Skeletal muscle tissue (tissue), 4 donors: ENCODE data around the gene ETAA1. TPM values are rescaled to one million over a fixed set of nuclear protein-coding genes. Genes with fewer than 3 reads are reported as not detected.

Source experiments
- H3K27ac ChIP-seq: one replicate; pipeline ENCODE4 v1.7.0; 2013; ENCODE audit warnings: mild to moderate bottlenecking, low read depth, low read length, inconsistent platforms
- H3K27me3 ChIP-seq, 3 donors: one replicate each; pipeline ENCODE4 v1.7.0; 2013; ENCODE audit warnings: low read length in 3 of 3; ENCODE audit not compliant: control insufficient read depth in 3 of 3, insufficient read depth in 3 of 3
- H3K36me3 ChIP-seq, 3 donors: one replicate each; pipeline ENCODE4 v1.7.0; 2013; ENCODE audit warnings: low read length in 3 of 3; ENCODE audit not compliant: control insufficient read depth in 3 of 3, insufficient read depth in 3 of 3
- H3K4me1 ChIP-seq, 3 donors: one replicate each; pipeline ENCODE4 v1.7.0; 2013; ENCODE audit warnings: low read length in 3 of 3, mild to moderate bottlenecking in 3 of 3; ENCODE audit not compliant: control insufficient read depth in 3 of 3, insufficient read depth in 3 of 3
- H3K4me3 ChIP-seq, 3 donors: one replicate each; pipeline ENCODE4 v1.7.0; 2013; ENCODE audit warnings: low read length in 3 of 3
- H3K9ac ChIP-seq, 3 donors: one replicate each; pipeline ENCODE4 v1.7.0; 2013; ENCODE audit warnings: low read length in 3 of 3, mild to moderate bottlenecking in 3 of 3, moderate library complexity in 2 of 3, low read depth in 1 of 3
- H3K9me3 ChIP-seq, 3 donors: one replicate each; pipeline ENCODE4 v1.7.0; 2013; ENCODE audit warnings: low read length in 3 of 3; ENCODE audit not compliant: control insufficient read depth in 3 of 3
- total RNA-seq: library from RNA; depleted of rRNA; stranded (reverse); fragments of >200 nt; gene quantifications from one replicate; pipeline ENCODE4 v1.2.3, GENCODE V29; 2014
- donor health status: Osteomylitis.

ETAA1 gene
- total RNA-seq, 1 donor from 2014 or later = 4.2 TPM

- Histone ChIP-seq H3K9me3 (no peaks in the 10 kb centered on the region), H3K27me3 (no peaks in the 10 kb centered on the region), H3K4me3 (no peak overlapping the region), H3K4me1 (peaks cover 0 to 4% (median 0%) of the 10 kb centered on the region in 3 donors), H3K9ac (no peak overlapping the region), H3K36me3 (no peaks in the 10 kb centered on the region), H3K27ac (no peak overlapping the region)
Observed at GRCh38 chr2:67393237-67393636, 3.9 kb upstream of the ETAA1 start.

- H3K4me1 ChIP-seq = peaks cover 0 to 4% (median 0%) of the 10 kb centered on the region in 3 donors
- no peak overlapping the region for H3K9ac ChIP-seq
- H3K36me3 ChIP-seq = no peaks in the 10 kb centered on the region
- no peaks in the 10 kb centered on the region for H3K27me3 ChIP-seq
- no peak overlapping the region for H3K4me3 ChIP-seq
- no peaks in the 10 kb centered on the region for H3K9me3 ChIP-seq
- H3K27ac ChIP-seq = no peak overlapping the region
Observed at GRCh38 chr2:67394734-67395133, 2.4 kb upstream of the ETAA1 start.

GRCh38 chr2:67399144-67399543, 2.0 kb downstream of the ETAA1 start:
- Histone ChIP-seq H3K27me3 (no peaks in the 10 kb centered on the region), H3K4me3 (no peak overlapping the region), H3K36me3 (peaks cover 0 to 10% (median 7%) of the 10 kb centered on the region in 3 donors), H3K9me3 (no peaks in the 10 kb centered on the region), H3K9ac (no peak overlapping the region), H3K27ac (no peak overlapping the region), H3K4me1 (peaks cover 0 to 4% (median 0%) of the 10 kb centered on the region in 3 donors)

GRCh38 chr2:67399831-67400489, 2.8 kb downstream of the ETAA1 start:
- Histone ChIP-seq H3K36me3 (peaks cover 0 to 15% (median 10%) of the 10 kb centered on the region in 3 donors), H3K9me3 (no peaks in the 10 kb centered on the region), H3K27me3 (no peaks in the 10 kb centered on the region), H3K4me3 (no peak overlapping the region), H3K9ac (no peak overlapping the region), H3K4me1 (peaks cover 0 to 4% (median 0%) of the 10 kb centered on the region in 3 donors), H3K27ac (no peak overlapping the region)

GRCh38 chr2:67400560-67401485, 3.7 kb downstream of the ETAA1 start:
- H3K9ac ChIP-seq = no peak overlapping the region
- H3K27me3 ChIP-seq = no peaks in the 10 kb centered on the region
- peaks cover 0 to 4% (median 0%) of the 10 kb centered on the region in 3 donors for H3K4me1 ChIP-seq
- H3K27ac ChIP-seq = no peak overlapping the region
- no peak overlapping the region for H3K4me3 ChIP-seq
- H3K36me3 ChIP-seq = peaks cover 0 to 20% (median 10%) of the 10 kb centered on the region in 3 donors
- no peaks in the 10 kb centered on the region for H3K9me3 ChIP-seq

- H3K4me1 ChIP-seq = no peaks in the 10 kb centered on the region
- H3K9me3 ChIP-seq = no peaks in the 10 kb centered on the region
- H3K27me3 ChIP-seq = no peaks in the 10 kb centered on the region
- no peak overlapping the region for H3K4me3 ChIP-seq
- H3K9ac ChIP-seq = no peak overlapping the region
- H3K36me3 ChIP-seq = peaks cover 4 to 27% (median 10%) of the 10 kb centered on the region in 3 donors
- H3K27ac ChIP-seq = no peak overlapping the region
Observed at GRCh38 chr2:67408346-67408745, 11.2 kb downstream of the ETAA1 start.

GRCh38 chr2:67412424-67412823, 15.3 kb downstream of the ETAA1 start:
- Histone ChIP-seq H3K4me1 (no peaks in the 10 kb centered on the region), H3K9me3 (no peaks in the 10 kb centered on the region), H3K4me3 (no peak overlapping the region), H3K36me3 (peaks cover 3 to 9% (median 4%) of the 10 kb centered on the region in 3 donors), H3K27me3 (no peaks in the 10 kb centered on the region), H3K9ac (no peak overlapping the region), H3K27ac (no peak overlapping the region)

GRCh38 chr2:67414867-67415266, 17.7 kb downstream of the ETAA1 start:
- no peaks in the 10 kb centered on the region for H3K9me3 ChIP-seq
- H3K27ac ChIP-seq = no peak overlapping the region
- no peaks in the 10 kb centered on the region for H3K4me1 ChIP-seq
- no peaks in the 10 kb centered on the region for H3K27me3 ChIP-seq
- peaks cover under 1 to 8% (median 4%) of the 10 kb centered on the region in 3 donors for H3K36me3 ChIP-seq
- no peak overlapping the region for H3K4me3 ChIP-seq
- no peak overlapping the region for H3K9ac ChIP-seq

- no peak overlapping the region for H3K4me3 ChIP-seq
- H3K27me3 ChIP-seq = no peaks in the 10 kb centered on the region
- H3K9ac ChIP-seq = no peak overlapping the region
- no peaks in the 10 kb centered on the region for H3K4me1 ChIP-seq
- H3K9me3 ChIP-seq = no peaks in the 10 kb centered on the region
- no peak overlapping the region for H3K27ac ChIP-seq
- H3K36me3 ChIP-seq = peaks cover 0 to 3% (median 2%) of the 10 kb centered on the region in 3 donors
Observed at GRCh38 chr2:67416136-67416535, 19.0 kb downstream of the ETAA1 start.

- H3K4me1 ChIP-seq = no peaks in the 10 kb centered on the region
Observed at GRCh38 chr2:67423489-67423888, 26.4 kb downstream of the ETAA1 start.

More at GRCh38 chr2:67423489-67423888, 26.4 kb downstream of the ETAA1 start:
- no peak overlapping the region for H3K9ac ChIP-seq
- no peak overlapping the region for H3K4me3 ChIP-seq
- H3K9me3 ChIP-seq = peaks cover 2 to 6% (median 3%) of the 10 kb centered on the region in 3 donors
- no peaks in the 10 kb centered on the region for H3K36me3 ChIP-seq
- H3K27me3 ChIP-seq = no peaks in the 10 kb centered on the region
- H3K27ac ChIP-seq = no peak overlapping the region
